ENCODE measurements around the gene RPN2. TPM values are rescaled to one million over a fixed set of nuclear protein-coding genes. Genes with fewer than 3 reads are reported as not detected.

RPN2 gene
- total and polyA plus RNA-seq, 2 donors (not counting 1 experiment from before 2014, with no cell fraction given): 80.2 to 87.3 TPM

- ChIA-PET CTCF (no interaction called here), POLR2A (no interaction called here)
- ATAC-seq (ENCODE audit: low read depth): no peak
These were observed 49.5 kb downstream of the RPN2 start for GRCh38 chr20:37228656-37229055.

GRCh38 chr20:37229357-37229756 lies 50.2 kb downstream of the RPN2 start:
- 100% methylated on average over 1 of the region's 4 CpGs for WGBS (ENCODE audit: insufficient coverage)
- no peak overlapping the region for H2AFZ ChIP-seq (ENCODE audit: insufficient read depth, low read depth, low read length, poor library complexity, severe bottlenecking)
- H3K4me3 ChIP-seq (ENCODE audit: control extremely low read depth in 1 of 5, extremely low read depth in 1 of 5, insufficient read depth in 1 of 5, low read depth in 2 of 5, low read length in 4 of 5): no peak overlapping the region
- ATAC-seq (ENCODE audit: low read depth): no peak
- H3K4me3 Mint-ChIP-seq: no peak overlapping the region
- intact Hi-C loops (cut with micrococcal nuclease): no loop called here
- ChIA-PET CTCF (interaction anchor here (0.7 to 1.8 kb wide), 3 partner anchors 27 to 304 kb away, joined by 3 to 4 read pairs (median 3); no protein-coding TSS in a partner anchor), POLR2A (no interaction called here)
- no peaks in the 10 kb centered on the region for H3K4me1 Mint-ChIP-seq
- no peaks in the 10 kb centered on the region for H3K79me2 ChIP-seq (ENCODE audit: control insufficient read depth, insufficient read depth, low read length)
- no peaks in the 10 kb centered on the region for H3K27me3 Mint-ChIP-seq
- no peak overlapping the region for H3K9ac ChIP-seq (ENCODE audit: low read length)
- no peaks in the 10 kb centered on the region for H3K9me3 Mint-ChIP-seq (ENCODE audit: insufficient read depth)
- DNase-seq: no peak
- H4K20me1 ChIP-seq (ENCODE audit: control insufficient read depth, insufficient read depth, low read length, poor library complexity, severe bottlenecking): no peaks in the 10 kb centered on the region
- no peaks in the 10 kb centered on the region for H3K9me3 ChIP-seq (ENCODE audit: control extremely low read depth in 1 of 3, control insufficient read depth in 2 of 3, insufficient read depth in 1 of 3, low read length in 2 of 3)
- TF ChIP-seq CTCF (IDR thresholded peaks at IDR 0.05) (no peak), EZH2 (IDR thresholded peaks at IDR 0.05; ENCODE audit: borderline replicate concordance, insufficient read depth, low read depth, low read length, poor library complexity, severe bottlenecking) (no peak)
- H3K27ac Mint-ChIP-seq: no peak overlapping the region
- peaks cover 6 to 96% of the 10 kb centered on the region in 2 experiments for H3K36me3 ChIP-seq (replicated peaks in 1 of 2; ENCODE audit: control extremely low read depth in 1 of 2, control insufficient read depth in 1 of 2, extremely low read depth in 1 of 2, insufficient read depth in 2 of 2, low read length in 1 of 2)
- H3K4me2 ChIP-seq (replicated peaks; ENCODE audit: low read depth, low read length, poor library complexity, severe bottlenecking): no peak overlapping the region
- H3K27ac ChIP-seq (ENCODE audit: low read length in 2 of 2): no peak overlapping the region
- H3K4me1 ChIP-seq (ENCODE audit: control insufficient read depth in 2 of 2, insufficient read depth in 2 of 2, low read length in 2 of 2): no peaks in the 10 kb centered on the region
- H3K27me3 ChIP-seq (replicated peaks in 1 of 4; ENCODE audit: control extremely low read depth in 1 of 4, control insufficient read depth in 3 of 4, insufficient read depth in 4 of 4, low read length in 3 of 4): no peaks in the 10 kb centered on the region

More at GRCh38 chr20:37228656-37229055, 49.5 kb downstream of the RPN2 start:
- no peaks in the 10 kb centered on the region for H3K4me1 Mint-ChIP-seq
- no peak for DNase-seq
- no peak overlapping the region for H3K27ac Mint-ChIP-seq
- Histone ChIP-seq H3K4me1 (ENCODE audit: control insufficient read depth in 2 of 2, insufficient read depth in 2 of 2, low read length in 2 of 2) (no peaks in the 10 kb centered on the region), H3K9ac (ENCODE audit: low read length) (no peak overlapping the region), H3K9me3 (ENCODE audit: control extremely low read depth in 1 of 3, control insufficient read depth in 2 of 3, insufficient read depth in 1 of 3, low read length in 2 of 3) (no peaks in the 10 kb centered on the region), H3K4me2 (replicated peaks; ENCODE audit: low read depth, low read length, poor library complexity, severe bottlenecking) (no peak overlapping the region), H3K27ac (ENCODE audit: low read length in 2 of 2) (no peak overlapping the region), H4K20me1 (ENCODE audit: control insufficient read depth, insufficient read depth, low read length, poor library complexity, severe bottlenecking) (no peaks in the 10 kb centered on the region), H2AFZ (ENCODE audit: insufficient read depth, low read depth, low read length, poor library complexity, severe bottlenecking) (no peak overlapping the region), H3K4me3 (ENCODE audit: control extremely low read depth in 1 of 5, extremely low read depth in 1 of 5, insufficient read depth in 1 of 5, low read depth in 2 of 5, low read length in 4 of 5) (no peak overlapping the region), H3K79me2 (ENCODE audit: control insufficient read depth, insufficient read depth, low read length) (no peaks in the 10 kb centered on the region), H3K27me3 (replicated peaks in 1 of 4; ENCODE audit: control extremely low read depth in 1 of 4, control insufficient read depth in 3 of 4, insufficient read depth in 4 of 4, low read length in 3 of 4) (no peaks in the 10 kb centered on the region), H3K36me3 (replicated peaks in 1 of 2; ENCODE audit: control extremely low read depth in 1 of 2, control insufficient read depth in 1 of 2, extremely low read depth in 1 of 2, insufficient read depth in 2 of 2, low read length in 1 of 2) (peaks cover 6 to 96% of the 10 kb centered on the region in 2 experiments)
- H3K4me3 Mint-ChIP-seq: no peak overlapping the region
- no peaks in the 10 kb centered on the region for H3K9me3 Mint-ChIP-seq (ENCODE audit: insufficient read depth)
- intact Hi-C loops (cut with micrococcal nuclease): no loop called here
- 100% methylated on average over 2 of the region's 5 CpGs for WGBS (ENCODE audit: insufficient coverage)
- TF ChIP-seq EZH2 (IDR thresholded peaks at IDR 0.05; ENCODE audit: borderline replicate concordance, insufficient read depth, low read depth, low read length, poor library complexity, severe bottlenecking) (no peak), CTCF (IDR thresholded peaks at IDR 0.05) (no peak)
- H3K27me3 Mint-ChIP-seq: no peaks in the 10 kb centered on the region

Measured in B cell (primary cell).